ENCODE data around the gene RAP1A.

RAP1A gene

DNA sequence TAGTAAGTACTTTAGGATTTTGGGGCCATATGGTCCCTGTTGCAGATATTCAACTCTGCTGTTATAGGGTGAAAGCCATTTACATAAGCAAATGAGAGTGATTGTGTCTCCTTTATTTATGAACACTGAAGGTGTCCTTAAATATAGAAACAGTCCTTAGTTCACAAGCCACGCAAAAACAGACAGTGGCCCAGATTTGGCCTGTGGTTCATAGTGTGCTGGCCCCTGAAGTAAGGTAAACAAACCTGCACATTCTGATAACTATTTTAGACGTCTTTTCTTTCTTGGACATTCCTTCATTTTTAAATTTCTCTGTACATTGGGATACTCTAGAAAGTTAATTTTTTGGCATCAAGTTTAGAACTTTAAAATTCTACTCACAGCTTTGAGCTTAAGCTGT lies 23.5 kb downstream of the RAP1A start:
- H3K4me2 ChIP-seq (ENCODE audit: low read length), result no peak overlapping the region
- H3K36me3 ChIP-seq (ENCODE audit: control insufficient read depth, low read length), result peaks cover 17% of the 10 kb centered on the region
- peaks cover 12% of the 10 kb centered on the region for H3K4me1 ChIP-seq (ENCODE audit: control insufficient read depth, low read length)
- H3K9me3 ChIP-seq (ENCODE audit: control insufficient read depth, insufficient read depth, low read length), result no peaks in the 10 kb centered on the region
- peaks cover 3% of the 10 kb centered on the region; the same call in 1 of the 2 replicates for H3F3A ChIP-seq (ENCODE audit: control insufficient read depth, insufficient read depth)
- TF ChIP-seq EZH2phosphoT487 (IDR thresholded peaks at IDR 0.05; ENCODE audit: borderline replicate concordance, low read length) (no peak), CTCF (IDR thresholded peaks at IDR 0.05; ENCODE audit: low read depth, low read length, poor library complexity, severe bottlenecking) (no peak)
- H3K27me3 ChIP-seq (ENCODE audit: control insufficient read depth, low read length), result no peaks in the 10 kb centered on the region
- no peak overlapping the region for H3K27ac ChIP-seq (ENCODE audit: low read depth, low read length)
- peaks cover 99% of the 10 kb centered on the region for H3K79me2 ChIP-seq (ENCODE audit: control insufficient read depth, low read length)
- H3K9me2 ChIP-seq (replicated peaks; ENCODE audit: control insufficient read depth, low read length), result no peaks in the 10 kb centered on the region
- peaks cover 3% of the 10 kb centered on the region; the same call in 1 of the 2 replicates for H4K20me1 ChIP-seq (ENCODE audit: control insufficient read depth, insufficient read depth, low read depth, low read length)
- H3K4me3 ChIP-seq (ENCODE audit: low read length), result no peak overlapping the region

DNA sequence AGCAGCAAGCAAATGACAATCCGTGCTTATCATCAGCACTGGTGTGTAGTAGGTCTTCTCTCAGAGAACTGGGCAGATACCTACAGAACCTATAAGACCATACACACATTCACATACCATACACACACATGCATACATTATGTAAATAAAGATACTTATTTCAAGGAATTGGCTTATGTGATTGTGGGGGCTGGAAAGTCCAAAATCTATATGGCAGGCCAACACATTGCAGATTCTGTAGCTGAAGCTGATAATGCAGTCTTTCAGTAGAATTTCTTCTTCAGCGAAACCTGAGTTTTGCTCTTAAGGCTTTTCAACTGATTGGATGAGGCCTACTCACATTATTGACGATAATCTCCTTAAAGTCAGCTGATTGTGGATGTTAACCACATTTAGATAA lies 24.1 kb downstream of the RAP1A start:
- Histone ChIP-seq H3K27ac (ENCODE audit: low read depth, low read length) (no peak overlapping the region), H4K20me1 (ENCODE audit: control insufficient read depth, insufficient read depth, low read depth, low read length) (peaks cover 3% of the 10 kb centered on the region; the same call in 1 of the 2 replicates), H3F3A (ENCODE audit: control insufficient read depth, insufficient read depth) (peaks cover 3% of the 10 kb centered on the region; the same call in 1 of the 2 replicates), H3K4me1 (ENCODE audit: control insufficient read depth, low read length) (peaks cover 12% of the 10 kb centered on the region), H3K9me2 (replicated peaks; ENCODE audit: control insufficient read depth, low read length) (no peaks in the 10 kb centered on the region), H3K27me3 (ENCODE audit: control insufficient read depth, low read length) (no peaks in the 10 kb centered on the region), H3K4me3 (ENCODE audit: low read length) (no peak overlapping the region), H3K36me3 (ENCODE audit: control insufficient read depth, low read length) (peaks cover 23% of the 10 kb centered on the region), H3K79me2 (ENCODE audit: control insufficient read depth, low read length) (peaks cover 99% of the 10 kb centered on the region), H3K9me3 (ENCODE audit: control insufficient read depth, insufficient read depth, low read length) (no peaks in the 10 kb centered on the region), H3K4me2 (ENCODE audit: low read length) (no peak overlapping the region)
- no peak for TF ChIP-seq EZH2phosphoT487 (IDR thresholded peaks at IDR 0.05; ENCODE audit: borderline replicate concordance, low read length)
- no peak for TF ChIP-seq CTCF (IDR thresholded peaks at IDR 0.05; ENCODE audit: low read depth, low read length, poor library complexity, severe bottlenecking)

GRCh38 chr1:111644506-111644905 lies 24.9 kb downstream of the RAP1A start:
- Histone ChIP-seq H3F3A (ENCODE audit: control insufficient read depth, insufficient read depth) (peaks cover 3% of the 10 kb centered on the region; the same call in 1 of the 2 replicates), H3K36me3 (ENCODE audit: control insufficient read depth, low read length) (peaks cover 29% of the 10 kb centered on the region), H3K9me2 (replicated peaks; ENCODE audit: control insufficient read depth, low read length) (no peaks in the 10 kb centered on the region), H3K79me2 (ENCODE audit: control insufficient read depth, low read length) (peaks cover 99% of the 10 kb centered on the region), H3K4me3 (ENCODE audit: low read length) (no peak overlapping the region), H3K4me2 (ENCODE audit: low read length) (no peak overlapping the region), H3K27me3 (ENCODE audit: control insufficient read depth, low read length) (no peaks in the 10 kb centered on the region), H3K27ac (ENCODE audit: low read depth, low read length) (no peak overlapping the region), H3K4me1 (ENCODE audit: control insufficient read depth, low read length) (peaks cover 12% of the 10 kb centered on the region), H4K20me1 (ENCODE audit: control insufficient read depth, insufficient read depth, low read depth, low read length) (peaks cover 3% of the 10 kb centered on the region; the same call in 1 of the 2 replicates), H3K9me3 (ENCODE audit: control insufficient read depth, insufficient read depth, low read length) (no peaks in the 10 kb centered on the region)
- no peak for TF ChIP-seq CTCF (IDR thresholded peaks at IDR 0.05; ENCODE audit: low read depth, low read length, poor library complexity, severe bottlenecking)
- TF ChIP-seq EZH2phosphoT487 (IDR thresholded peaks at IDR 0.05; ENCODE audit: borderline replicate concordance, low read length), result no peak

Measured in DOHH2 (cell line).